Measurements from ENCODE around the gene GBF1. TPM values are rescaled to one million over a fixed set of nuclear protein-coding genes. Genes with fewer than 3 reads are reported as not detected.

GBF1 gene, protein sequence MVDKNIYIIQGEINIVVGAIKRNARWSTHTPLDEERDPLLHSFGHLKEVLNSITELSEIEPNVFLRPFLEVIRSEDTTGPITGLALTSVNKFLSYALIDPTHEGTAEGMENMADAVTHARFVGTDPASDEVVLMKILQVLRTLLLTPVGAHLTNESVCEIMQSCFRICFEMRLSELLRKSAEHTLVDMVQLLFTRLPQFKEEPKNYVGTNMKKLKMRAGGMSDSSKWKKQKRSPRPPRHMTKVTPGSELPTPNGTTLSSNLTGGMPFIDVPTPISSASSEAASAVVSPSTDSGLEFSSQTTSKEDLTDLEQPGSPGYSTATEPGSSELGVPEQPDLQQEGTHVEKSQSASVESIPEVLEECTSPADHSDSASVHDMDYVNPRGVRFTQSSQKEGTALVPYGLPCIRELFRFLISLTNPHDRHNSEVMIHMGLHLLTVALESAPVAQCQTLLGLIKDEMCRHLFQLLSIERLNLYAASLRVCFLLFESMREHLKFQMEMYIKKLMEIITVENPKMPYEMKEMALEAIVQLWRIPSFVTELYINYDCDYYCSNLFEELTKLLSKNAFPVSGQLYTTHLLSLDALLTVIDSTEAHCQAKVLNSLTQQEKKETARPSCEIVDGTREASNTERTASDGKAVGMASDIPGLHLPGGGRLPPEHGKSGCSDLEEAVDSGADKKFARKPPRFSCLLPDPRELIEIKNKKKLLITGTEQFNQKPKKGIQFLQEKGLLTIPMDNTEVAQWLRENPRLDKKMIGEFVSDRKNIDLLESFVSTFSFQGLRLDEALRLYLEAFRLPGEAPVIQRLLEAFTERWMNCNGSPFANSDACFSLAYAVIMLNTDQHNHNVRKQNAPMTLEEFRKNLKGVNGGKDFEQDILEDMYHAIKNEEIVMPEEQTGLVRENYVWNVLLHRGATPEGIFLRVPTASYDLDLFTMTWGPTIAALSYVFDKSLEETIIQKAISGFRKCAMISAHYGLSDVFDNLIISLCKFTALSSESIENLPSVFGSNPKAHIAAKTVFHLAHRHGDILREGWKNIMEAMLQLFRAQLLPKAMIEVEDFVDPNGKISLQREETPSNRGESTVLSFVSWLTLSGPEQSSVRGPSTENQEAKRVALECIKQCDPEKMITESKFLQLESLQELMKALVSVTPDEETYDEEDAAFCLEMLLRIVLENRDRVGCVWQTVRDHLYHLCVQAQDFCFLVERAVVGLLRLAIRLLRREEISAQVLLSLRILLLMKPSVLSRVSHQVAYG (N-terminal part only)
- total RNA-seq = 10 to 100 TPM; 36.8 to 37.7 TPM

DNA sequence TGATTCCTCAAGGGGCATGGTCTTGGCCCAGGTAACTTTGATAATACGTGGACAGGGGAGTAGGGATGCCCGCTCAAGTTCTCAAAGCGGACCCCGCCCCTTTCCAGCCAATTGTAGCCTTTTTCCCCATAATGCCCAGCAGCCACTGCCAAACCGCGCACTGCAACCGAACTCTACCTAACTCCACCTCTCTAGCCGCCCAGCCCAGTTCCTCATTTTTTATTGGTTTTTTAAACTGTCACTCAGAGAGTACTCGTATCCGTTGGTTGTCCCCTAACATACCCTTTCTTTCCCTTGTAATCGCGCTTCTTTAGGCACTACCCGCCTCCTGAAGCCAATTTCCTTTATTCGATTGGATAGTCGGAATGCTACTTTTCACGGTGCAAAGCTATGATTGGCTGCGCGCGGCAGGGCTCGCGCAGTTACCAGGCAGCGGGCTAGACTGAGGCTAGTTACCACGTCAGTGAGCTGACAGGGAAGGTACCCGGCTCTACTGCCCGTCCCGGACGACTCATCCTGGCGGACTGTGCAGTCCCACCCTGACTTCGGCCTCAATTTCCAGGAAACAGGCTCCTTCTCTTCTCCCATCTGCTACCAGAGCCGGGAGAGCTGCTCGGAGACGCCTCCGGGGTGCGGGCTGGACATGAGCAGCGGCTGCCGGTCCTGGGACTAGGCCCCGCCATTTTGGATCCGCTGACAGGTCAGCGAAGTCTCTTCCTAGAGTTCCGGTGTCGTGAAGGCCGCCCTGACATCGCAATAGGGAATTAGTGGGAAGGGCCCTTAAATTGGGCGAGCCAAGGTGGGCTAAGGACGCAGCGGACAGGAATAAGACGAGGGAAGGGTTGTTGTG is at the start of gene GBF1:
Gene GBF1 (plus strand): TSS at position 451 of the 850 bp plus-strand sequence. CDS start 13,407 bp downstream, outside the sequence.

DNA sequence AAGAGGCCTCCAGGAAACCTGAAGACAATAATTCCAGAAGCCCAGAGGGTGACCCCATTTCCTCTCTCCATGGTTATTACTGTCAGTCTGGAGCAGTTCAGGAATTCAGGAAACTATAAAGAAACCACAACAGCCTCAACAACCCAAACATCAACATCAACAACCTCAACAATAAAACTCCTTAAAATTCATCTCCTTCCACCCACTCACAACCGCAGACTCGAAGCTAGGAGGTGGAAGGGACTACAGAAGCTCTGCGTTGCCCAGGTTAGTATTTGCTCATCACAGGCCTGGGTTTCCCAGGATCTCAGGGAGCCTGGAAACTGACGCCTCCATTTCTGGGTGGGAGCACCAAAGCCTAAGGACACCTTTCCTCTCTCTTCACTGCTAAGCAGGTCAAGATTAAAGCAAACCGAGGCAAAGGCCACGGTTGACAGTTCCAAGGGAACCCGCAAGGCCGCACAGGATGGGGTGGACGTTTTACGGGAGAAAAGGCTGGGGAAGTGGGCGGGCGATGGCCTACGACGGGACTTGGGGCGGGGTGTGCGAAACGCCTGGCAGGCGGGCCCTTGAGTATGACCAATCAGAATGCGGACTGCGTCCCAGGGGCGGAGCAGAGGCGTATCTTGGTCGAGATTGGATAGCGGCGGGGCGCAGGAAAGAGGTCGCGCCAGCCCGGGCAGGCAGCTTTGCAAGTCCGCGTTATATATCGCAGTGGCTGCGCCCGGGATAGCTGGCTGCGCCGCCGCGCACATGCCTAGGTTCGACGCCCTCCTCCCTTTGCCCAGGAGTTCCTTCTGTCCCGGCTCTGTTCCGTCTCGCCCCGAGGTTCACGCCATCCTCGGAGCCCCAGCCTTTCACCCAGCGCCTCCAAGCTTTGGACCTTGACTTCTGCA is 19.4 kb upstream of the GBF1 start, which contains the start of gene ELOVL3:
Gene ELOVL3 (plus strand): TSS at position 654 of the 896 bp plus-strand sequence. CDS start 250 bp downstream, outside the sequence.

DNA sequence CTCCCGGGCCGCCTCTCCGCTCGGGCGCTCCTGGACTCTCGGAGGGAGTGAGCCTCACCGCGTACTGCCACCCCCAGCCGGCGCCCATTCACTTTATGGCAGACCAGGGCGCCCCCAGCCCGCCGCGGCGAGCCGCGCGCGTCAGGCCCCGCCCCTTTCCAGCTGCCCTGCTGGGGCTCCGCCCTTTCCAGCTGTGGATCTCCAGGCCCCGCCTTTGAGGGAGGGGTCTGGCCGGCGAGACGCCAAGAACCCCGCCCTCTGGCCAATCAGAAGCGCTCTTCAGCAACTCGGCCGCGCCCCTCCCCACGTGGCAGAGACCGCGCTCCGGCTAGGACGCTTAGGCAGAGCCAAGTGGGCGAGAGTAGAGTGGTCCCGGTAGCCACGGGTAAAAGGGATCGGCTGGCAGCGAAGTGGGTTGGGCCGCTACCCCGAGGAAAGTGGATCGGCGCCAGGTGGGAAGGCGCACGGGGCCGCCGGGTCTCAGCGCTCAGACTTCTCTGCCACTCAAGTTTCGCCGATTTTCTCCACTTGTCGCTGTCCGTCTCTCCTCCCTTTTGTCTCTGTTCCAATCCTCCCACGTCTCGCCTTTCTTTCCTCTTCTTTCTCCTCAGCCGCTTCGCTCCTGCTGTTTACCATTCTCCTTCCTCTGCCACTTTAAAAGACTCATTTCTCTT is 3.8 kb upstream of the GBF1 start, which contains the start of gene PITX3:
Gene PITX3 (minus strand): TSS at position 69 of the 674 bp plus-strand sequence. CDS start 9,432 bp downstream, outside the sequence.

DNA sequence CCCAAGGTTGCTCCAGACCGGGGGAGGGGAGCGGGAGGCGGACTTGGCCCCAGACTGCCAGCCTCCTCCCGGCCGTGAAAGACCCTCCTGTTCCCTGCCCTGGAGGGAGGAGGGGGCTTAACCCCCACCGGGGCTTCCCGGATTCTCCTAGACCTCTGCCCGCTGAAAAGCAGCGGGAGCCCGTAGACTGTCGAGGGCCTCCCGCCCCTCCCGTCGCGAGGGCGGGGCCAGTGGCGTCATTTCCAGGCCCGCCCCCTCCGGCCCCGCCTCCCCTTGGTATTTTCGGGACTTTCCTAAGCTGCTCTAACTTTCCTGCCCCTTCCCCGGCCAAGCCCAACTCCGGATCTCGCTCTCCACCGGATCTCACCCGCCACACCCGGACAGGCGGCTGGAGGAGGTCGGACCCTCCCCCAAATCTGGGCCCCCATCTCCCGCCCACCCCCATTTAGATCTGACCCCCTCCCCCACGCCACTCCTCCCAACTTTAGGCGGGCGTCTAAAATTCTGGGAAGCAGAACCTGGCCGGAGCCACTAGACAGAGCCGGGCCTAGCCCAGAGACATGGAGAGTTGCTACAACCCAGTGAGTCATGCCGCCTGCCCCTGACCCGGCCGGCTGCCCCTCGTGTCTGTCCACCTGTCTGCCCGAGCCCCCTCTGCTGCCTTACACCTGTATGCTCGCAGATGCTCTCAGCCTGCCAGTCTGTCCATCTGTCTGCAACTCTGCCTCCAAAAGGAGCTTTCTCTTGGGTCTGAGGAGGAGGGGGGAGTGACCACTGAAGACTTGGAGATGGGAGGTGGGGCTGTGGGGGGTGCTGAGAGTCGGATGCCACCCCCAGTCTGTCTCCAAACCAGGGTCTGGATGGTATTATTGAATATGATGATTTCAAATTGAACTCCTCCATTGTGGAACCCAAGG is 150.3 kb downstream of the GBF1 start, which contains the start of gene NFKB2:
Gene NFKB2 (plus strand): TSS at position 306 of the 917 bp plus-strand sequence. CDS start 255 bp downstream, at position 561.

DNA sequence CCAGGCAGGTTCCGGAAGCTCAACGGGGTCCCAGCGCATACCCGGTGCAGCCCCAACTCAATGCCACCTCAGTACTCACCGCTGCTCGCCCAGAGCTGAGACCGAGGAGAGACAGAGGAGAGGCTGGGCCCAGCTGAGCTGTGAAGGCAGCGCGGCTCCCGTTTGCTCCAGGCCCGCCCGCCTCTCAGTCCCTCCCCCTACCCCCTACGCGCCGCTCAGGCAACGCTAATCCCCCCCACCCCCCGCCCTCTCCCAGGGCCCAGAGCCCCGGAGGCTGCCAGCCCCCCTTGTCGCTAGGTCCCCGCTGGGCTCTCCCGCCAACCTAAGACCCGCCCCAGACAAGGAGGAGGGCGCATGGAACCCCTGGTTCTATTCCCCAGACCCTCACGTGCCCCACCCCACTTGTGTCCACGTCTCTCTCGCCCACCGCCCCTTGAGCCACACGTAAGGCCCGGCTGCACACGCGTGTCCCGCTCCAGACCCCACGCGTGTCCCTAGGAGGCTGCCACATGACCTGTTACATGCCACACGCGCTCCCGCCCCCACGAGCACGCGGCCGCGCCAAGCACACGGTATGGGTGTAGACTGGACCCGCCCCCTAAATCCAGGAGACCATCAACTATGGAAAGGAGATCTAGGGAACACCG is 173.4 kb downstream of the GBF1 start, which contains the start of gene PSD:
Gene PSD (minus strand): TSS at position 164 of the 647 bp plus-strand sequence. CDS start 1,747 bp downstream, outside the sequence.

DNA sequence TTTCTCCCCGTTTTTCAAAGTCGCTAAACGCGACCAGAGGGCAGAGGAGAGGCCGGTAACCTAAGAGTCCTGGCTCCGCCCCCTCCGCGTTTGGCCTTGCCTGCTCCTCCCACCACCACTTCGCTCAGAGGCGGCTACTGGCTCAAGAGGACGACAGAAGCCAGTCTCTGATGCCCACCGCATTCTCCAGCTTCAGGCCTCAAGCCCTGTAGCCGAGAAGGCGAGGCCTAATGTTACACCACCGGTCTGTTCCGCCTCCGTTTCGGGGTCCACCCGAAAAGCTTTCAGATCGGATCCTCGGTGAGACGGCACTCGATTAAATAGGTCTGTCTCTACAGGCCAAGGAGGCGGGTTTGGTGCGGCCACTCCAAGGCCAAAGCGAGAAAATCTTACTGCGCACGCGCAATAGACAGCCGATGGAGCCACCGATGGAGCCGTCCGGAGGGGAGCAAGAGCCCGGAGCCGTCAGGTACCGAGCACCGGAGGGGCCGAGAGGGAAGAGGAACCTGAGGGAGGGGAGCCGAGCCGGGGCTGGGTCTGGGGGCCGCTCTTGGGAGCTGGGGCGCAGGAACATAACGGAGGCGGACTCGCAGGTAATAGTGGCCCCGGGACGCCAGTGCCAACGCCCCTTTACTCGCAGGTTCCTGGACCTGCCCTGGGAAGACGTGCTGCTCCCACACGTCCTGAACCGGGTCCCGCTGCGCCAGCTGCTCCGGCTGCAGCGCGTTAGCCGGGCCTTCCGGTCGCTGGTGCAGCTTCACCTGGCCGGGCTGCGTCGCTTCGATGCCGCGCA is 175.6 kb downstream of the GBF1 start, which contains the start of gene FBXL15:
Gene FBXL15 (plus strand): TSS at position 123 of the 793 bp plus-strand sequence. CDS start 294 bp downstream, at position 417.

Other genes with a start within 250 kb of the GBF1 start
- gene ARMH3, start 189.4 kb upstream of the GBF1 start, total RNA-seq = 10 to 100 TPM; 24.0 to 26.4 TPM
- gene HPS6, start 180.2 kb upstream of the GBF1 start, total RNA-seq = 10 to 100 TPM; 22.7 to 23.9 TPM
- 10 to 100 TPM; 92.9 to 93.7 TPM for gene LDB1, start 125.2 kb upstream of the GBF1 start, total RNA-seq
- gene PPRC1, start 112.5 kb upstream of the GBF1 start, total RNA-seq = 10 to 100 TPM; 41.3 to 42.9 TPM
- 10 to 100 TPM; 75.2 to 76.6 TPM for gene NOLC1, start 93.1 kb upstream of the GBF1 start, total RNA-seq
- not detected for gene ELOVL3, start 19.2 kb upstream of the GBF1 start, total RNA-seq
- gene PITX3, start 4.0 kb upstream of the GBF1 start, total RNA-seq = not detected
- 100 to 1,000 TPM; 118 TPM for gene NFKB2, start 150.2 kb downstream of the GBF1 start, total RNA-seq
- 1 to 10 TPM; 2.0 to 2.5 TPM for gene PSD, start 173.3 kb downstream of the GBF1 start, total RNA-seq
- gene FBXL15, start 175.3 kb downstream of the GBF1 start, total RNA-seq = 10 to 100 TPM; 11.0 to 12.6 TPM
- 10 to 100 TPM; 61.6 to 62.6 TPM for gene CUEDC2, start 187.0 kb downstream of the GBF1 start, total RNA-seq
- under 1 TPM; 0.30 to 0.41 TPM for gene C10orf95, start 206.0 kb downstream of the GBF1 start, total RNA-seq

All from activated naive CD4-positive, alpha-beta T cell treated with anti-CD3 and anti-CD28 coated beads, Interleukin-2, amount 10 ng/mL, durations not matched to agents 5 hours and 36 hours (primary cell).